HEK293 (cell line): Measurements from ENCODE around the gene KCNAB1.

ENCODE experiments used
- HOXD13 ChIP-seq: sonication (generic); formaldehyde crosslinking; IDR thresholded peaks from 2 replicates; pipeline ENCODE4 v1.8.0; 2022; ENCODE audit warnings: missing genetic modification reagents, borderline replicate concordance
- ZNF585B ChIP-seq: fragments of 450-650 bp; formaldehyde crosslinking; IDR thresholded peaks from 2 replicates; pipeline ENCODE4 v1.5.1; 2016; ENCODE audit warnings: missing biosample characterization, missing genetic modification characterization

GRCh38 chr3:156149876-156150275, 29.5 kb downstream of the KCNAB1 start:
- TF ChIP-seq ZNF585B (tag by site-specific recombination) (no peak), HOXD13 (CRISPR knock-in tag) (no peak)
